HUES6 (cell line): Measurements from ENCODE around the gene VSIG10L2.

Experiments used
- H3K27ac ChIP-seq: 2 replicates; pipeline ENCODE4 v1.7.0; 2013; ENCODE audit warnings: low read depth, mild to moderate bottlenecking, low read length, inconsistent platforms
- H3K27me3 ChIP-seq: 2 replicates; pipeline ENCODE4 v1.6.1; 2013; ENCODE audit warnings: low read length; ENCODE audit not compliant: control insufficient read depth, insufficient read depth
- H3K36me3 ChIP-seq: 2 replicates; pipeline ENCODE4 v1.6.1; 2013; ENCODE audit warnings: low read length; ENCODE audit not compliant: control insufficient read depth, insufficient read depth
- H3K4me1 ChIP-seq: 2 replicates; pipeline ENCODE4 v1.6.1; 2013; ENCODE audit warnings: low read length; ENCODE audit not compliant: control insufficient read depth, insufficient read depth
- H3K4me3 ChIP-seq: 2 replicates; pipeline ENCODE4 v1.5.1; 2013; ENCODE audit warnings: low read depth, low read length
- H3K9ac ChIP-seq: one replicate; pipeline ENCODE4 v1.6.1; 2013; ENCODE audit warnings: mild to moderate bottlenecking, low read length
- H3K9me3 ChIP-seq: 2 replicates; pipeline ENCODE4 v1.6.1; 2013; ENCODE audit warnings: low read depth, low read length; ENCODE audit not compliant: control insufficient read depth, insufficient read depth

VSIG10L2 gene

GRCh38 chr11:125918140-125918840 is 27.6 kb upstream of the VSIG10L2 start:
- Histone ChIP-seq H3K4me1 (no peaks in the 10 kb centered on the region), H3K27me3 (no peaks in the 10 kb centered on the region; the same call in 1 of the 2 replicates), H3K9me3 (no peaks in the 10 kb centered on the region), H3K4me3 (no peak overlapping the region), H3K36me3 (no peaks in the 10 kb centered on the region), H3K9ac (no peak overlapping the region), H3K27ac (no peak overlapping the region)

GRCh38 chr11:125921042-125921441 is 24.8 kb upstream of the VSIG10L2 start:
- Histone ChIP-seq H3K27ac (no peak overlapping the region), H3K27me3 (no peaks in the 10 kb centered on the region), H3K9ac (no peak overlapping the region), H3K4me3 (no peak overlapping the region), H3K4me1 (no peaks in the 10 kb centered on the region), H3K9me3 (no peaks in the 10 kb centered on the region), H3K36me3 (no peaks in the 10 kb centered on the region)

- Histone ChIP-seq H3K27me3 (no peaks in the 10 kb centered on the region), H3K4me3 (no peak overlapping the region), H3K36me3 (no peaks in the 10 kb centered on the region), H3K27ac (no peak overlapping the region), H3K9me3 (no peaks in the 10 kb centered on the region), H3K9ac (no peak overlapping the region), H3K4me1 (no peaks in the 10 kb centered on the region)
These were observed 23.7 kb upstream of the VSIG10L2 start for GRCh38 chr11:125922156-125922555.

- H3K27ac ChIP-seq: no peak overlapping the region
- no peaks in the 10 kb centered on the region for H3K36me3 ChIP-seq
- H3K27me3 ChIP-seq: no peaks in the 10 kb centered on the region
- no peaks in the 10 kb centered on the region for H3K9me3 ChIP-seq
- no peak overlapping the region for H3K4me3 ChIP-seq
- H3K9ac ChIP-seq: no peak overlapping the region
- H3K4me1 ChIP-seq: no peaks in the 10 kb centered on the region
These were observed 22.7 kb upstream of the VSIG10L2 start for GRCh38 chr11:125923012-125923579.

- Histone ChIP-seq H3K9ac (no peak overlapping the region), H3K27ac (no peak overlapping the region), H3K36me3 (no peaks in the 10 kb centered on the region), H3K27me3 (no peaks in the 10 kb centered on the region), H3K4me1 (no peaks in the 10 kb centered on the region), H3K4me3 (no peak overlapping the region), H3K9me3 (no peaks in the 10 kb centered on the region)
These were observed 22.2 kb upstream of the VSIG10L2 start for GRCh38 chr11:125923633-125924032.

GRCh38 chr11:125924384-125925007 is 21.3 kb upstream of the VSIG10L2 start:
- Histone ChIP-seq H3K9ac (no peak overlapping the region), H3K4me1 (no peaks in the 10 kb centered on the region), H3K9me3 (no peaks in the 10 kb centered on the region), H3K27me3 (no peaks in the 10 kb centered on the region), H3K36me3 (no peaks in the 10 kb centered on the region), H3K4me3 (no peak overlapping the region), H3K27ac (no peak overlapping the region)

- Histone ChIP-seq H3K27me3 (no peaks in the 10 kb centered on the region), H3K27ac (no peak overlapping the region), H3K4me3 (no peak overlapping the region)
These were observed 20.6 kb upstream of the VSIG10L2 start for GRCh38 chr11:125925247-125925740.

GRCh38 chr11:125925804-125926203 is 20.0 kb upstream of the VSIG10L2 start:
- H3K4me1 ChIP-seq: no peaks in the 10 kb centered on the region

More at GRCh38 chr11:125925247-125925740, 20.6 kb upstream of the VSIG10L2 start:
- H3K9ac ChIP-seq: no peak overlapping the region
- no peaks in the 10 kb centered on the region for H3K4me1 ChIP-seq
- no peaks in the 10 kb centered on the region for H3K9me3 ChIP-seq
- H3K36me3 ChIP-seq: no peaks in the 10 kb centered on the region

GRCh38 chr11:125926682-125927081 is 19.2 kb upstream of the VSIG10L2 start:
- Histone ChIP-seq H3K9ac (no peak overlapping the region), H3K4me3 (no peak overlapping the region), H3K4me1 (no peaks in the 10 kb centered on the region), H3K27ac (no peak overlapping the region), H3K9me3 (no peaks in the 10 kb centered on the region), H3K36me3 (no peaks in the 10 kb centered on the region), H3K27me3 (no peaks in the 10 kb centered on the region)

More at GRCh38 chr11:125925804-125926203, 20.0 kb upstream of the VSIG10L2 start:
- Histone ChIP-seq H3K4me3 (no peak overlapping the region), H3K9ac (no peak overlapping the region), H3K27ac (no peak overlapping the region), H3K36me3 (no peaks in the 10 kb centered on the region), H3K9me3 (no peaks in the 10 kb centered on the region), H3K27me3 (no peaks in the 10 kb centered on the region)

- Histone ChIP-seq H3K4me3 (no peak overlapping the region), H3K9ac (no peak overlapping the region), H3K27me3 (no peaks in the 10 kb centered on the region), H3K9me3 (no peaks in the 10 kb centered on the region), H3K36me3 (no peaks in the 10 kb centered on the region), H3K4me1 (peaks cover 13% of the 10 kb centered on the region), H3K27ac (no peak overlapping the region)
These were observed 16.3 kb upstream of the VSIG10L2 start for GRCh38 chr11:125929445-125930075.

GRCh38 chr11:125930076-125930450 is 15.8 kb upstream of the VSIG10L2 start:
- Histone ChIP-seq H3K9ac (no peak overlapping the region), H3K36me3 (no peaks in the 10 kb centered on the region), H3K4me1 (peaks cover 13% of the 10 kb centered on the region), H3K4me3 (no peak overlapping the region), H3K27ac (no peak overlapping the region), H3K9me3 (no peaks in the 10 kb centered on the region), H3K27me3 (no peaks in the 10 kb centered on the region)
